ENCODE results near the gene TRIB2. TPM values are rescaled to one million over a fixed set of nuclear protein-coding genes. Genes with fewer than 3 reads are reported as not detected.

Gene TRIB2
- 40.1 and 90.9 TPM in 2 replicates for total RNA-seq (ENCODE audit: low replicate concordance)
- long read RNA-seq, full-length matches to known transcripts = 25 of 34 reads
- long read RNA-seq, partial matches to known transcripts = 9 of 34 reads
- long read RNA-seq, other reads (novel, unspliced or antisense) = 0 of 34 reads

DNA sequence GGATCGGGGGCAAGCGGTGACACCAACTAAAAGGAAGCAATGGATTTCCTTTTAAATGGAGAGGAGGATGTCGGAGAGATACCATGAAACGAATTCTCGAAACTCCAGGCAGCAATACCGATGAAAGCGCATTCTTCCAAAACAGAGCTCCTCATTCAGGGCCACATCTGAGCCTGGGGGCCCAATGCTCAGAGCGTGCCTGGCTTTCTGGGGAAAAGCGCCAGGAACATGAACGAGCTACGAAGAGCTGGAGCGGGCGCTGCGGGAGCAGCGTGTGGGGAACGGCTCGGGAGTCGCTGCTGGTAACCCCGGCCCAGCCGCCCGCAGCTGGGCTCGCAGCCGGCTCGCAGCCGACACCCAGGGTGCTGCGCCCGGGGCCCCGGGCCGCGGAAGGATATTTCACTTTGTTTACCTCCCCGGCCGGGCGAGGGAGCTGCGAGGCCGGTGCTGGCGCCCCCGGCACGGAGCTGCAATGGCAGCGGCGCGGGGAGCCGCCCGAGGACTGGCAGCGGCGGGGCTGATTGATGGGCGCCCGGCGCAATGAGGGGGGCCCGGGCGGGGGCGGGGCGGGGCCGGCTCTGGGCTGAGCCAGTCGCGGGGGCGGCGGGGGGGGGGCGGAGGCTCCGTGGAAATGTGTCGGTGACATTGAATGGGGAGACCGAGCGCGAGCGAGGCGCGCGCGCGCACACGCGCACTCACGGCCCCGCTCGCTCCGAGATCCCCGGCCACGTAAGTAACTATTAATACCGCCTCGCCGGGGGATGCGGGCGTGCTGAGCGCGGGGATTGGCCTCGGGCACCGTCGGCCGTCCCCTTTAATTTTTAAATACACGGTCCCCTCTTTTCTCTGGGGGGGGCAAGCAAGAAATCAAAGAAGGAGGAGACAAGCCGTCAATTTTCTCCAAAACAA is at the start of gene TRIB2:
Gene TRIB2 (plus strand): TSS at position 655 of the 909 bp plus-strand sequence. CDS start 1,372 bp downstream, outside the sequence.
- peak; percentile 89 for DNase-seq (ENCODE audit: extremely low spot score, unreplicated experiment)
- H3K27ac Mint-ChIP-seq = peak within 1 kb of the TSS; percentile 92
- H3K36me3 Mint-ChIP-seq = no peaks in the 10 kb centered on the region
- peaks cover 30% of the 10 kb centered on the region for H3K4me1 Mint-ChIP-seq (ENCODE audit: unreplicated experiment)
- peak within 1 kb of the TSS; percentile 98 for H3K4me3 Mint-ChIP-seq
- TF ChIP-seq, protein P1, sequence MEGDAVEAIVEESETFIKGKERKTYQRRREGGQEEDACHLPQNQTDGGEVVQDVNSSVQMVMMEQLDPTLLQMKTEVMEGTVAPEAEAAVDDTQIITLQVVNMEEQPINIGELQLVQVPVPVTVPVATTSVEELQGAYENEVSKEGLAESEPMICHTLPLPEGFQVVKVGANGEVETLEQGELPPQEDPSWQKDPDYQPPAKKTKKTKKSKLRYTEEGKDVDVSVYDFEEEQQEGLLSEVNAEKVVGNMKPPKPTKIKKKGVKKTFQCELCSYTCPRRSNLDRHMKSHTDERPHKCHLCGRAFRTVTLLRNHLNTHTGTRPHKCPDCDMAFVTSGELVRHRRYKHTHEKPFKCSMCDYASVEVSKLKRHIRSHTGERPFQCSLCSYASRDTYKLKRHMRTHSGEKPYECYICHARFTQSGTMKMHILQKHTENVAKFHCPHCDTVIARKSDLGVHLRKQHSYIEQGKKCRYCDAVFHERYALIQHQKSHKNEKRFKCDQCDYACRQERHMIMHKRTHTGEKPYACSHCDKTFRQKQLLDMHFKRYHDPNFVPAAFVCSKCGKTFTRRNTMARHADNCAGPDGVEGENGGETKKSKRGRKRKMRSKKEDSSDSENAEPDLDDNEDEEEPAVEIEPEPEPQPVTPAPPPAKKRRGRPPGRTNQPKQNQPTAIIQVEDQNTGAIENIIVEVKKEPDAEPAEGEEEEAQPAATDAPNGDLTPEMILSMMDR (conservative IDR thresholded peaks at IDR 0.05) = peak; percentile 37
- H3K9me3 Mint-ChIP-seq = peaks cover 9% of the 10 kb centered on the region
- H3K27me3 Mint-ChIP-seq = peaks cover 4% of the 10 kb centered on the region

DNA sequence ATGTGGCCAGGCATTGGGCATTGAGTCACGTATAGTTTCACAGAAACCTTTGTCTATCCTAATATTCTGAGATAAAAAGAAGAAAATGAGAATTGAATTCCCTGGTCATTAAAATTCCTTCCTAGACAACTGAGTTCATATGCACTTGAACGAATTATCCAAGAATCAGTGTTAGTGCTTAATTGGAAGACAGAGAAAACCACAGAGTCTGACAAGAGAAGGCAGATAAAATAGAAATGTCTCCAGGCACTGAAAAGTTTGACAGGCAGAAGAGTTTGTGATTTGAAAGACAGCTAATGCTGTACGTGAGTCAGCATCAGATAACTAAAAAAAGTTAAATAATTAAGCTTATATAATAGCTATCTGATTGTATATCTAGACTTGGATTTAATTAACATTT is 47.7 kb upstream of the TRIB2 start:
- no peak for DNase-seq (ENCODE audit: extremely low spot score, unreplicated experiment)
- Mint-ChIP-seq H3K4me3 (no peak overlapping the region), H3K4me1 (ENCODE audit: unreplicated experiment) (peaks cover 4% of the 10 kb centered on the region), H3K9me3 (no peaks in the 10 kb centered on the region), H3K27me3 (no peaks in the 10 kb centered on the region), H3K36me3 (no peaks in the 10 kb centered on the region), H3K27ac (no peak overlapping the region)
- TF ChIP-seq, protein P1 (conservative IDR thresholded peaks at IDR 0.05) = no peak

DNA sequence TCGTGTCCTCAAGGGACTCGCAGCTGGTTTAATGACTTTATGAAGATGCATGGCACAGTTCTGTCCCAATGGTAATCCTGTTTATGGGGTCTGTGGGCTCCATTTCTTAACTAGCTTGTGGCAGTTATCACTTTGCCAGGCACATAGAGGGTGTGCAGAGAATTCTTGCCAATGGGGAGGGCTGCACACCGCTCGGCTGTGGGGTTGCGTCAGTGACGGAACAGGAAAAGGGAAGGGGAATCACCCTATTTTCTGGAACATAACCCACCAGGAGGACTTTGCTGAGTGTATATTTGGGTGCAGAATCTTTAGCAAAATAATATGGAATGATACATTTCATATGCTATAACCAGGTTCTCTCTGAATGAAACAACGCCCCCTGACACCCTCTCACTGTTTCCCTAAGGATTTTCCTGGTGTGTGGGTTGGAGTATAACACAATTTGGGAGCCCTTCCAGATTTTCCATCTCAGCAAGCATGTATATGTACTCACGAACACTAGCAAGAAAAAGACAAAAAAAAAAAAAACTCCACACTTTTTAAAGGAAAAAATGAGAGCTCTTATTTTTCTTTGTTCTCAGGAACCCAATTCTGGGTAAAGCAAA is 43.9 kb upstream of the TRIB2 start:
- peaks cover 6% of the 10 kb centered on the region for H3K9me3 Mint-ChIP-seq
- TF ChIP-seq, protein P1 (conservative IDR thresholded peaks at IDR 0.05) = no peak
- no peak overlapping the region for H3K27ac Mint-ChIP-seq
- peaks cover 2% of the 10 kb centered on the region for H3K27me3 Mint-ChIP-seq
- peaks cover 4% of the 10 kb centered on the region for H3K4me1 Mint-ChIP-seq (ENCODE audit: unreplicated experiment)
- H3K4me3 Mint-ChIP-seq = no peak overlapping the region
- DNase-seq (ENCODE audit: extremely low spot score, unreplicated experiment) = no peak
- no peaks in the 10 kb centered on the region for H3K36me3 Mint-ChIP-seq

DNA sequence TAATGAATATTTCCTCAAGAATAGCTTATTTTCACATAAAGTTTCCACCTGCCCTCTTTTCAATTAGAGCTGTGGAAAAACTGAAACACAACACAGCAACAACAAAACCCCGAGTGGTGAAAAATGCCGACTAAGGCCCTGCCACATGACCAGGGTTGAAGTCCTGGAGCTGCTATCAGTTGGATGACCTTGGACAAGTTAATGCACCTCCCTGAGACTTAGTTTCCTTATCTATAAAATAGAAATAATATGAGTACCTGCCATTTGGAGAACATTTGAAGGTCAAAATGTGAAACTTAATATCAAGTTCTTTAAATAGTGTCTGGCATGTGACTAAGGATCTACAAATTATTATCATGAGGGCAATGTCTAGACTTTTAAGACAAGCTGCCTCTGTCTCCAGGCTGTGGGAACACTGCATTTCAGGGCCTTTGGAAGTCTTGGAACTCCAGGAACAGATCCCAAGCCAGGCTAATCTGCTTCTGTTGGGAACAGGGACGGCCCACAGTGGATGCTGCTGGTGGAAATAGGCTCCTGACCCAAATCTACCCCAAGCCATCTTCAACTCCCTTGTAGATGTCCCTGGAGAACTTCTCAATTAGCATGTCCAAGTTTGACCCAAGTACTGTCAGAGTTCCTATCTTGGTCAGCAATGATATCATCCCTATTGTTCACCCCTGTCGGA is 42.0 kb upstream of the TRIB2 start:
- Mint-ChIP-seq H3K27me3 (peaks cover 2% of the 10 kb centered on the region), H3K36me3 (no peaks in the 10 kb centered on the region), H3K27ac (peak overlapping the region; percentile 67), H3K9me3 (peaks cover 6% of the 10 kb centered on the region), H3K4me1 (ENCODE audit: unreplicated experiment) (no peaks in the 10 kb centered on the region), H3K4me3 (no peak overlapping the region)
- TF ChIP-seq, protein P1 (conservative IDR thresholded peaks at IDR 0.05) = no peak
- DNase-seq (ENCODE audit: extremely low spot score, unreplicated experiment) = no peak

DNA sequence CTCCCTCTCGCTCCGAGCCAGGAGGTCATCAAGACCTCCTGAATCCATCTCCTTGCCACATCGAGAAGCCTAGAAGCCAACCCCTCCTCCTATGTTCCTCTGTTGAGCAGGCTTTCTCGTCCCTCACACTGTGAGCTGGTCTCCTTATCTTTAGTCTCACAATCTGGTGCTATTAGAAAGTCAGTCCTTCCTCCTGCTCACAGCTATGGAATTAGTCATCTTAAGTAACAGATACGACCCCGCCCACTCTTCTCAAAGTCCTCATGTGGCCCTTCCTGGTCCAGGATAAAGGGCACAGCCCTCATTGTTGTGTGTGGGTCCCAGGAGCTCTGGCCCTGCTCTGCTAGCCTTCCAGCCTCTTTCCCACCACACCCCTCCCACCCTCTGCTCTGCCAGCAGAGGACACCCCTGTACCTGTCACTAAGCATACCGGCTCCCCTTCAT is 41.4 kb upstream of the TRIB2 start:
- Mint-ChIP-seq H3K36me3 (no peaks in the 10 kb centered on the region), H3K27me3 (peaks cover 2% of the 10 kb centered on the region), H3K9me3 (peaks cover 6% of the 10 kb centered on the region), H3K27ac (peak overlapping the region; percentile 67), H3K4me3 (no peak overlapping the region), H3K4me1 (ENCODE audit: unreplicated experiment) (no peaks in the 10 kb centered on the region)
- TF ChIP-seq, protein P1 (conservative IDR thresholded peaks at IDR 0.05) = no peak
- peak; percentile 22 for DNase-seq (ENCODE audit: extremely low spot score, unreplicated experiment)

Measured in type B pancreatic cell (in vitro differentiated cells).